ENCODE data around the gene CTBP1.

The CTBP1 gene

GRCh38 chr4:1283711-1284110 is 34.8 kb upstream of the CTBP1 start:
- DNase-seq (ENCODE audit: low read depth in 2 of 2) = no peak

- DNase-seq (ENCODE audit: low read depth in 2 of 2) = no peak
Measured at GRCh38 chr4:1279253-1279652, 30.3 kb upstream of the CTBP1 start.

GRCh38 chr4:1277667-1278665 is 29.0 kb upstream of the CTBP1 start:
- DNase-seq (ENCODE audit: low read depth in 2 of 2) = no peak

DNA sequence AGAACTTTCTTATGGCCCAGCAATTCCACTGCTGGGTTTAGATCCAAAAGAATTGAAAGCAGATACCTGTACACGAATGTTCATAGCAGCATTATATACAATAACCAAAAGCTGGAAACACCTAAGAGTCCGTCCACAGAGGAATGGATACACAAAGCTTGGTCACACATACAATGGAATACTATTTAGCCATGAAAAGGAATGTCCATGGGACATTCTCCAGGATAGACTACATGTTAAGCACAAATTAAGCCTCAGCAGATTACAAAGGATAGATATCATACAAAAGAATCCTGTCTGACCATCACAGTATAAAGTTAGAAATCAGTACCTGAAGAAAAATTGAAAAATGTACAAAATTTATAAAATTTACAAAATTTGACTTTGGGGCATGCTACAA is 28.1 kb upstream of the CTBP1 start:
- no peak for DNase-seq (ENCODE audit: low read depth in 2 of 2)

DNA sequence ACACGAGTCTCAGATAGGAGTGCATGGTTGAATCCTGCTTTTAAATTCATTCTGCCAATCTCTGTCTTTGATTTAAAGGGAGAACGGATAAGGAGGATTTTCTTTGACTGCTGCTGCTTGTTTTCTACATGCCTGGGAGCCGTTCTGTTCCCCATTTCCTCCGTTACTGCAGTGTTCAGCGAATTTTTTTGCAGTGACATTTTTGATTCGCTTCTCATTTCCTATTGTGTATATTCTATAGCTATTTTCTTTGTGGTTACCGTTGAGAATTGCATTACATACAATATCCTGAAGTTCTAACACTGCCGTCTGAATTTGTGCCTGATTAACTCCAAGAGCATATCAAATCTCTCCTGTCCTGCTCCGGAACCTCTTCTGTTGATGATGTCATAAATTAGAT is 25.9 kb upstream of the CTBP1 start:
- DNase-seq (ENCODE audit: low read depth in 2 of 2) = no peak

DNA sequence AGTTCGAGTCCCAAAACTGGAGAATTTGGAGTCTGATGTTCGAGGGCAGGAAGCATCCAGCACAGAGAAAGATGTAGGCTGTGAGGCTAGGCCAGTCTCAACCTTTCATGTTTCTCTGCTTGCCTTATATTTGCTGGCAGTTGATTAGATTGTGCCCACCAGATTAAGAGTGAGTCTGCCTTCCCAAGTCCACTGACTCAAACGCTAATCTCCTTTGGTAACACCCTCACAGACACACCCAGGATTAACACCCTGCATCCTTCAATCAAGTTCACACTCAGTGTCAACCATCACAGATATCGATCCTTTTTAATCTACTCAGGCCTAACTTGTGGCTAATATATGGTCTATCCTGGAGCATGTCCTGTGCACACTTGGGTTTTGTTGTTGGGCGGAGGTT is 22.8 kb upstream of the CTBP1 start:
- DNase-seq (ENCODE audit: low read depth in 2 of 2) = no peak

DNA sequence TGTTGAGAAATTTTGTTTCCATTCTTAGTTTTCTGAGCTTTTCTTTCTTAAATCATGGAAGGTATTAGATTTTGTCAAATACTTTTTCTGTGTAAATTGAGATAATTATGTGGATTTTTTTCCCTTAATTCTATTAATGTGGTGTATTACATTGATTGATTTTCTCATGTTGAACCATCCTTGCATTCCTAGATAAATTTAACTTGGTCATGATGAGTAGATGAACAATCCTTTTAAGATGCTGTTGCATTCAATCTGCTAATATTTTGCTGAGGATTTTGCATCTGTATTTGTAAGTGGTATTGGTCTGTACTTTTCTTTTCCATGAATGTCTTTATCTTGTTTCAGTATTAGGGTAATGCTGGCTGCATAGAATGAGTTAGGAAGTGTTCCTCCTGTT is 20.3 kb upstream of the CTBP1 start:
- no peak for DNase-seq (ENCODE audit: low read depth in 2 of 2)

DNA sequence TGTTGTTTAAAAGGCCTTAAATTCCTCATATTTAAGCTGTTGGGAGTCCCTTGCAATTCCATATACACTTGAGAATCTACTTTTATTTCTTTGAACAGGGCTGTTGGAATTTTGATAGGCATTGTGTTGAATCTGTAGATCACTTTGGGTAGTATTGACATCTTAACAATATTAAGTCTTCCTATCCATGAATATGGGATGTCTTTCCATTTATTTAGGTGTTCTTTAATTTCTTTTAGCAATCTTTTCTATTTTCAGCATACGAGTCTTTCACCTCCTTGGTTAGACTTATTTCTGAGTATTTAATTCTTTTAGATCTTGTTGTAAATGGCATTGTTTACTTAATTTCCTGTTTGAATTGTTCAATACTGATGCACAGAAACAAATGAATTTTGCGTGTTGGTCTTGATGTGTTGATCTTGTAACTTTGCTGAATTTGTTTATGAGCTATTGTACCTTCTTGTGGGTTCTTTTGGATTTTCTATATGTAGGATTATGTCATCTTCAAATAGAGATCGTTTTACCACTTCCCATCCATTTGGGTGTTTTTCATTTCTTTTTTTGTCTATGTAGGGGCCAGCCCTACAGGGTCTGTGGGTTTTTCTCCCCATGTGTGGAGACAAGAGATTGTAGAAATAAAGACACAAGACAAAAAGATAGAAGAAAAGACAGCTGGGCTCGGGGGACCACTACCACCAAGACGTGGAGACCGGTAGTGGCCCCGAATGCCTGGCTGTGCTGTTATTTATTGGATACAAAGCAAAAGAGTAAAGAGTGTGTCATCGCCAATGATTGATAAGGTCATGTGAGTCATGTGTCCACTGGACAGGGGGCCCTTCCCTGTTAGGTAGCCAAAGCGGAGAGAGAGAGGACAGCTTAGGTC is 18.2 kb upstream of the CTBP1 start:
- no peak for DNase-seq (ENCODE audit: low read depth in 2 of 2)

- DNase-seq (ENCODE audit: low read depth in 2 of 2) = no peak
Measured at GRCh38 chr4:1265351-1265750, 16.4 kb upstream of the CTBP1 start.

GRCh38 chr4:1264942-1265341 is 16.0 kb upstream of the CTBP1 start:
- no peak for DNase-seq (ENCODE audit: low read depth in 2 of 2)

DNA sequence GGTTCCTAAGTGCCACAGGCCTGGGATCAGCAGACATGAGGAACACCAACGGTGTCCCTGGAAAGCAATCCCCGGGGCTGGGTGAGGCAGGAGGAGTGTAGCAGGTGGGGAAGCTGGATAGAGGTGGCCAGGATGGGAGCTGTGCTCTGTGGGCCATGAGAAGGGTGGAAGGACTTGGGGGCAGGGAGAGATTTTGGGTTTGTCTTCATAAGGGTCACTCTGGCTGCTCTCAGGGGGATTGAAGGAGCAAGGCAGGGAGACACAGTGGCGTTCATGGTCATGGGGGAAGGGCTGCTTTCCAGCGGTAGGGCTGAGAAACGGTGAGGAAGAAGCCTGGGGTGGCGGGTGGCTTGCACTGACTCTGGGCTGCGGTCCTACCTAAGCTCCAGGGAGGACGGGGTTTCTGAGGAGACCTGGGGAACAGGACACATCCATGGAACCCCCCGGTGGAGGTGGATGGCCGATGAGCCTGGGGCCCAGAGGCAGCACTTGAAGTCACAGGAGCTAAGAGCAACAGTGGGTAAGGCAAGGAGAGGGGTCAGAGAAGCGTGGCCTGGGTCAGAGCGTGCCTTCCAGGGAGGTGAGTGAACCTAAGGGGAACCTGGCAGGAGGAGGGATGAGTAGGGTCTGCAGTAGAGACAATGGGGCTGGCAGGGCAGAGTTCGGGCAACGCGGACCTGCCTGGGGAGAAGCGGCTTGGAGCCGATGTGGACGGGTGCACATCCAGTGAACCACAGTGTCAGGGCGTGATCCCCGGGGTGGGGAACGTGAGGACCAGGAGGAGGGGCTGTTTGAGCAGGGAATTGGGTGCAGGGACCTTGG is 12.4 kb upstream of the CTBP1 start:
- no peak for DNase-seq (ENCODE audit: low read depth in 2 of 2)

GRCh38 chr4:1260418-1261106 is 11.6 kb upstream of the CTBP1 start:
- DNase-seq (ENCODE audit: low read depth in 2 of 2) = no peak

DNA sequence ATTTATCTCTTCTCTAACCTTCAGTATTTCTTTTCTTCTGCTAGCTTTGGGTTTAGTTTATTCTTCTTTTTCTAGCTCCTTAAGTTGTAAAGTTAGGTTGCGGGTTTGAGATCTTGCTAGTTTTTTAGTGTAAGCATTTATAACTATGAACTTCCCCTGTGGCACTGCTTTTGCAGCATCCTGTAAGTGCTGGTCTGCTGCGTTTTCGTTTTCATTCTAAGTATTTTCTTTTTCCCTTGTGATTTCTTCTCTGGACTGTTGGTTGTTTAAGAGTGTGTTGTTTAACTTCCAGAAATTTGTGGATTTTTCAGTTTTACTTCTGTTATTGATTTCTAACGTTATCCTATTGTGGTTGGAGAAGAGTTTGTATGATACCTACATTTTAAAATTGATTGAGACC is 11.0 kb upstream of the CTBP1 start:
- no peak for DNase-seq (ENCODE audit: low read depth in 2 of 2)

GRCh38 chr4:1258457-1258856 is 9.5 kb upstream of the CTBP1 start:
- DNase-seq (ENCODE audit: low read depth in 2 of 2) = no peak

- DNase-seq (ENCODE audit: low read depth in 2 of 2) = no peak
Measured at GRCh38 chr4:1255699-1256098, 6.8 kb upstream of the CTBP1 start.

DNA sequence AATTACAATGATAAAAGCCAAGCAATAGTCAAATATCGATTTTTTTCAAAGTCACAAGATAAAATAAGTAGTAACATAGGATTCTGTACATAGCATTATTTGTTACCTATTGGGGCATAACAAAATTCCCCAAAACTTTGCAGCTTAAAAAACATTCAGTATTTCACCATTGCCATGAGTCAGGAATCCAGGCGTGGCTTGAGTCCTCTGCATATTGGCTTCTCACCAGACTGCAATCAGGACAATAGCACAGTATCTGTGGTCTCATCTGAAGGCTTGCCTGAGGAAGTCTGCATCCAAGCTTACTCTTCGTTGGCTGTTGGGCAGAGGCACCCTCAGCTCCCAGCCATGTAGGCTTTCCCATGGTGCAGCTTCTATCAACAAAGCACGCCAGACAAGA is 6.2 kb upstream of the CTBP1 start:
- DNase-seq (ENCODE audit: low read depth in 2 of 2) = no peak

DNA sequence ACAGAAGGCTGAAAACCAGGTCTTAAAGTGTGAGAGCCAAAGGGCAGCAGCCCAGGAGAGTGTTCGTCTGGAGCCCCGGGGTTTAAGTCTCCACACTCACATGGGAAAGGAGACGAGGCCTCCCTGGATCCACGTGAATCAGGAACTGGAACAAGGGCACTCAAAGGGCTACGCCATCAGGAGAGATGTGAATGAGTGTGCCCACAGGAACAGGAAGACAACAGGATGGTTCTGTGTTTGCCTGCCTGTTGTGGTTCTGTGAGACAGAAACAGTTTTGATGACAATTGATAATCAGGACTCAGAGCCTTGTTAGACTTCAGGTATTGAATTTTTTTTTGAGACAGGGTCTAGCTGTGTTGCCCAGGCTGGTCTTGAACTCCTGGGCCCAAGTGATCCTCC is 4.9 kb upstream of the CTBP1 start:
- no peak for DNase-seq (ENCODE audit: low read depth in 2 of 2)

- no peak for DNase-seq (ENCODE audit: low read depth in 2 of 2)
Measured at GRCh38 chr4:1252928-1253492, 4.1 kb upstream of the CTBP1 start.

- no peak for DNase-seq (ENCODE audit: low read depth in 2 of 2)
Measured at GRCh38 chr4:1251773-1252066, 2.8 kb upstream of the CTBP1 start.

- no peak for DNase-seq (ENCODE audit: low read depth in 2 of 2)
Measured at GRCh38 chr4:1250921-1251772, 2.2 kb upstream of the CTBP1 start.
